HG03457 (cell line): ENCODE results near the gene EPB41L1.

Source experiments
- ATAC-seq: cut with Tn5 transposase; IDR thresholded peaks from one replicate; pipeline ENCODE4 v1.9.1; 2021; ENCODE audit warnings: moderate number of reproducible peaks; ENCODE audit not compliant: unreplicated experiment

The EPB41L1 gene

GRCh38 chr20:36275441-36276189, 121.1 kb downstream of the EPB41L1 start:
- ATAC-seq, result no peak

DNA sequence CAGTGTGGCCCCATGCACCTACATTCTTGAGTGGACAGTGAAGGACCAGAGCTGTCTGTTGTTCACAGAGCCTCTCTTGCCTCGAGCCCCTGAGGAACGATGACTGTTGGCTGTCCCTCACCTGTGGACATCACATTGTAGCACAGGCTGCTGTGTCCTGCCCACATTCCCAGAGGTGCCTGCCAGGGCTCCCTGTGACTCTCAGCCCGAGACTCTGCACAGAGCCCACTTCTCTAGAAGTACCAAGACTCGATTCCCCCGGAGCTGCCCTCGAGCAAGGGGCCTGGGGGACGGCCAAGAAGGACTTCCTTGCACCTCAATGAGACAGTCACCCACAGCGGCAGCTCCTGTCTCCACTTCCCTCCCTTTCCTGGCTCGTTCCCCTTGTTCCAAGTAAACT, 123.0 kb downstream of the EPB41L1 start:
- ATAC-seq, result no peak

DNA sequence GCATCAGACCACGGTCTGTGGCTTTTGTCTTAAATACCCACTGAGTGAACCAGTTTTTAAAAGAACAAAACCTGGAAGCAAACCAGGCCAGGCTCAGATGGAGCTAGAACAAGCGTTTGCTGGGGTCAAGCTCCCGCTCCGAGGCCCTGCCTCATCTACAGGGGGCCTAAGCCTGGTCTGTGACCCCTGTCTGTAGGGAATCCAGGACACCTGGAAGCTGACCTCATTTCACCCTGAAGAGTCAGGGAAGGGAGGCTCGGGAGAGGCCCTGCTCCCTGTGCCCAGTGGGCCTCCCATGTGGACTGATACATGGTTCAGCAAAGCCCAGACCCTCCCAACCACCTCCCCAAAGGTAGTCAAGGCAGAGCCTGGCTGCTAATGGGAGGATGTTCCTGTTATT, 124.8 kb downstream of the EPB41L1 start:
- no peak for ATAC-seq

DNA sequence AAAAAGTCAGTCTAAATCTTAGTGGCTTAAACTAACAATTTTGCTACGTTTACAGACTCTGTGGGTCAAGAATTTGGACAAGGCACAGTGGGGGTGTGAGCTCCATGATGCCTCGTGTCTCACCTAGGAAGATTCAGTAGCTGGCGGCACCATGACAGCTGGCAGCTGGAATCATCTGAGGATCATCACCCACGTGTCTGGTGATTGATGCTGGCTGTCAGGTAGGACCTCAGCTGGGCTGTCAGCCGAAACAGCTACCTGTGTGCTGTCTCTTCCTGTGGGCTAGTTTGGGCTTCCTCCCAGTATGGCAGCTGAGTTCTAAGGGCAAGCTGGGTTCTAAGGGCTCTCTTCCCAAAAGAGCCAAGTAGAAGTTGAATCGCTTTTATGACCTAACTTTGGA, 125.2 kb downstream of the EPB41L1 start:
- ATAC-seq, result no peak

DNA sequence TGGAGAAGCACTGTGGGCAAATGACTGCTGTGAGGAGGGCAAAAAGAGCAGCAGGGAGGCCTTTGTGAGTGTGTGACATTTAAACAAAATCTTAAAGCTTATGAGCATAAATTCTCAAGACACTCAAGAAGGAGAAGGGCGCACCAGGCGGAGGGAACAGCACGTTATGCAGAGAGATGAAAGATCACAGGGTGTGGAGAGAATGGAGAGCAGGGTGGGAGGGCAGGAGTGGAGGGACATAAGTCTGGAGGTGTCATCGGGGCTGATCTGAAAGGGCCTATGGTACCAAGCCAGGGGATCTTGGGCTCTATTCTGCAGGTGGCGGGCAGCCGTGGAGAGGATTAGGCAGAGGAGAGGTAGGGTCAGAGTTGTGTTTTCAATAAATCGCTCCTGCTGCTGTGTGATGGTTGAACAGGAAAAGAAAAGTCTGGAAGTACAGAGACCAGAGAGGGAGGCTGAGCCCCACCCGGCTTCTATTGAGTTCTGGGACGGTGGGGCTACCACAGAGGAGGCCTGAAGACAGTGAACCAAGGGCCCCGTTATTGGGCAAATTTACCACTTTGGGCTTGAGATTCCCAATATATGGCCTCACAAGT, 127.3 kb downstream of the EPB41L1 start:
- no peak for ATAC-seq
